NCI-H510A (cell line): ENCODE results near the gene GMCL1.
A peak's percentile ranks its signal among the peaks of the same experiment; 100 is the strongest.
"Not testable (repeated sequence)": the region's sequence is repeated elsewhere in the genome, so short reads cannot be mapped to it uniquely, and the experiment has no call there.

Source experiments
- DNase-seq: peaks from one replicate; lab custom pipeline; 2025; lab: John Stamatoyannopoulos, UW

GMCL1 gene

GRCh38 chr2:69848186-69848790, 18.8 kb downstream of the GMCL1 start:
- DNase-seq: no peak

DNA sequence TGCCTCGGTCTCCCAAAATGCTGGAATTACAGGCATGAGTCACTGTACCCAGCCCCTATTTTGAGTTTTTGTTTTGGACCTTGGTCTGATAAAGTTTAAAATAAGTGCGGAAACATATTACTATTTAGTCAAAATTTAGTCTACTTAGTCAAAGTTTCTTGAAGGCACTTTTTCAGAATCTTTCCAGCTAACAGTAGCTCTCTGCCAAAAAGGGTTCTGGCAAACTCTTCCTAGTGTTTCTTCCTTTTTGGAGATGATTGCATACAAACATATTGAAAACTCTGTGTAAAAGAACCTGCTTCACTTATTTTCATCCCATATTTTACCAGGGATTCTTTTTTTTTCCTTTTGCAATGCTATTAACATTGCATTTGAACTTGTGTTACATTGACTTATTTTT, 28.8 kb downstream of the GMCL1 start:
- no peak for DNase-seq

DNA sequence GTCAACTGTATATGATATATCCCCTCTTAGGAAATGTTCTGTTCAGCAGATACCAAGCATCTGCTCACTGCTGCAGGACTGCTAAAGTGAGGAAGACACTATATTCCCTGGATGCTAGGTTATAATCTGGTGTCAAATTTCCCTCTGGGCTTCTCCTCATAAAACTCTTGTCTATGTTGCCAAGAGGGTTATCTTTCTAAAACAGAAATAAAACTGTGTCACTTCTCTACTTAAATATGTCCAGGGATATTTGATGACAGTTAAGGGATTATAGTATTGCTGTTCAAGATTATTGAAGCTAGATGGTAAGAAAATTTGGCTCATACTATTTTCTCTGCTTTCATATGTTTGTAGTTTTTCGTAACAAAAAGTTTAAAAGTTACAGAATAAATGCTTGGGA, 33.8 kb downstream of the GMCL1 start:
- no peak for DNase-seq

DNA sequence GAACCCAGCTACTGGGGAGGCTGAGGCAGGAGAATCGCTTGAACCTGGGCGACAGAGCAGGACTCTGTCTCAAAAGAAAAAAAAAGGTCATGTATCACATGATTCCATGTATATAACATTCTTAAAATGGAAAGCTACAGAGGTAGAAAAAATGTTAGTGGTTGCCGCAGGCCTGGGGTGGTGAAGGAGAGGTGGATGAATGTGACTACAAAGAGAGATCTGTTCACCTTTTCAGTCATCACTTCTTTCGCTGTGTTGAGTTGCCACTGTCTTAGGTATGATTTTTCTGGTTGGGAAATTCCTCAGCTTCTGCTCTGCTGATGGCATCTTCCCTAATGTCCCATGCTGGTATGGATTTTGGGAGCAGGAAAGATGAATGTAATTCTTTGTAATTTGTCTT, 59.0 kb downstream of the GMCL1 start:
- DNase-seq: no peak

- DNase-seq: no peak
Measured at GRCh38 chr2:69889302-69889701, 59.8 kb downstream of the GMCL1 start.

- DNase-seq: no peak
Measured at GRCh38 chr2:69890881-69891280, 61.4 kb downstream of the GMCL1 start.

DNA sequence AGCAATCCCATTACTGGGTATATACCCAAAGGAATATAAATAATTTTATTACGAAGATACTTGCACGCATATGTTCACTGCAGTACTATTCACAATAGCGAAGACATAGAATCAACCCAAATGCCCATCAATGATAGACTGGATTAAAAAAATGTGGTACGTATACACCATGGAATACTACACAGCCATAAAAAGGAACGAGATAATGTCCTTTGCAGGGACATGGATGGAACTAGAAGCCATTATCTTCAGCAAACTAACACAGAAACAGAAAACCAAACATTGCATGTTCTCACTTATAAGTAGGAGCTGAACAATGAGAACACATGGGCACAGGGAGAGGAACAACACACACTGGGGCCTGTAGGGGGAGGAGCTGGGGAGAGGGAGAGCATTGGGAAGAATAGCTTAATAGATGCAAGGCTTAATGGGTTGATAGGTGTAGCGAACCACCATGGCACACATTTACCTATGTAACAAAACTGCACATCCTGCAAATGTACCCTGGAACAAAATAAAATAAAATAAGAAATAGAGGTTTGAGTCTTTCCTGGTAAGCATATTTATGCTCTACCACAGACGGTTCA, 63.5 kb downstream of the GMCL1 start:
- DNase-seq: not testable (repeated sequence)

GRCh38 chr2:69893684-69894551, 64.5 kb downstream of the GMCL1 start, which contains the start of gene SNRNP27:
TSS of gene SNRNP27 (plus strand) at chr2:69893956. CDS start at chr2:69893985, 29 bp downstream.
- DNase-seq: peak; percentile 56

GRCh38 chr2:69894737-69895136, 65.3 kb downstream of the GMCL1 start:
- not testable (repeated sequence) for DNase-seq

GRCh38 chr2:69902213-69902922, 72.9 kb downstream of the GMCL1 start:
- no peak for DNase-seq

DNA sequence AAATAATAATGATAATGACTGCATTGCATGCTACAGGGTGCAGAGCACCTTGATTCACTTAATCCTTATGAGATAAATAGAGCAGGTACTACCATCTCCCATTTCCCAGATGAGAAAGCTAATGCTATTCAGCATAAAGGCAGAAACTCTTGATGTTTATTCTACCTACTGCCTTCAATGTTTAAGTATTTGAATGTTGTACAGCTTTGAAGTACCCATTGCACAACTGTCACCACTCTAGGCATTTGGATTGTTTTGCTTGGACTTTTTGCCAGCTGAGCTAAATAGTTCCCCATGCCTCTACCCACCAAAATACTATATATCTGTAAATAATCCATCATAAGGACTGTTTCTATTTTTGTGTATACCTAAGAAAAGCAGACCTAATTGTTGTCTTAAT, 77.8 kb downstream of the GMCL1 start:
- DNase-seq: no peak

DNA sequence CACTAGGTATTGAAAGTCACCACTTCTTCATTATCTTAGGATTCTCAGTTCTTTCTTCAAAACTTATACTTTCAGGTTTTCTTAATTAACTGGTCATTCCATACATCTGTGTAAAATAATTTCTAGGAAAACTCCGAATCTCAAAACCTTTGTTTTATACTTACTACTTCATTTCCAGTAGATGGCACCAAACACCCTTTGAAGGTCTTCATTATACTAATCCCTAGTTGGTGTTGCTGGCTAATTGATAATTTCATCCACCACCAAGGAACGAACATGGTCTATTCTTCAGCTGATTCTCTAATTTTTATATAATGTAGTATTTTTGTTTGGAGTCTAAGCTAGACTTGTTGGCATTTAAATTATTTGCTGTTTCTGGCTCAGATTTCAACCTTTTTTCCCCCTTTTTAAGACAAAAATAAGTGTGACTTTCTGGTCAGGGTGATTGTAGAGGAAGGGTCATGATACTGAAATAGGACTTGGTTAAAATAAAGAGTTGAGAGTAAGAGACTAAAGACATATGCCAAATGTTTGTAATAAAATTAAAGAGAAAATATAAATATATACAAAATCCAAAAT, 82.6 kb downstream of the GMCL1 start:
- peak; percentile 5 for DNase-seq

- DNase-seq: peak; percentile 100
Measured at GRCh38 chr2:69914164-69914949, 84.9 kb downstream of the GMCL1 start.

DNA sequence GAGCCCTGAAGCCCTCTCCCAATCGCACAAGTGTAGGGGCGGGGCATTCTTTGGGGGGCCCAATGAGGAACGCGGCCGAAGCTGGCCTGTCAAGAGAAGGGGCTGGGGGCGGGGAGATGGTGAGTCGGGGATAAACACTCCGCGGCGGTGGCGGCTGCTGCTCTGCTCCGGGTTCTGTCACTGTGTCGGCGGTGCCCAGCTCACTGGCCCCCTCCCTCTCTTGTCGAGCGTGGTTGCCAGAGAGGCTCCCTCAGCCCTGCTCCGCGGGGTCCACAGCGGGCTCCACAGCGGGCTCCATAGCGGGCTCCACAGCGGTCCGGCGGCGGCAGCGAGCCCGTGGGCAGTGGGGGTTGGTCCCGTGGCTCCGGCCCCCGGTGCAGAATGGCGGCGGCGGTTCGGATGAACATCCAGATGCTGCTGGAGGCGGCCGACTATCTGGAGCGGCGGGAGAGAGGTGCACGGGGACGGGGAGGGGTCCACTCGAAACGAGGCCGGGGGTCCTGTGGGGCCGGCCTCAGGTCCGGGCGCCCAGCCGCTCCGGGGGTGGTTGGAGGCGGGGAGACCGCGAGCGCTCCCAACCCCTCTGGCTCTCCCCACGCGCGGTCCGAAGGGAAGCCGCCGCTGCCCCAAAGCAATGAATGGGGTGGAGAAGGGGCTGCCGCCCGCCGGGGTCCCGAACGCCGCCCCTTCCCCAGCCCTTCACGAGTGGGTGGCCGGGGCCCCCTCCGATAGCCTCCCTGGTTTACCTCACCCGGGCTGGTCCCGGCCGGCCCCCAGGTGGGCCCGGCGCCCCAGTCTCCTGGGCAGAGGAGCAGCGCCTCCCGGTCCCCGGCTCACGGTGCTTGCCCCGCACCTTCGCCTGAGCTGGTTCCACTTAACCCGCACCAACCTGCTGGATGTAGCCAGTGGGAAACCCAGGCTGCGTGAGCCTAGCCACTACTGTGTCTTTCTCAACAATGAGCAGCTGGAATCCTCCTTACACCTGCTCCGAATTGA, 85.8 kb downstream of the GMCL1 start, which contains the start of gene MXD1:
Gene MXD1 (plus strand): TSS at position 160 of the 996 bp plus-strand sequence. CDS start 222 bp downstream, at position 382.
- peak; percentile 8 for DNase-seq

GRCh38 chr2:69916106-69916505, 86.6 kb downstream of the GMCL1 start:
- no peak for DNase-seq

GRCh38 chr2:69917852-69918251, 88.4 kb downstream of the GMCL1 start:
- no peak for DNase-seq

GRCh38 chr2:69918401-69918800, 88.9 kb downstream of the GMCL1 start:
- DNase-seq: no peak

DNA sequence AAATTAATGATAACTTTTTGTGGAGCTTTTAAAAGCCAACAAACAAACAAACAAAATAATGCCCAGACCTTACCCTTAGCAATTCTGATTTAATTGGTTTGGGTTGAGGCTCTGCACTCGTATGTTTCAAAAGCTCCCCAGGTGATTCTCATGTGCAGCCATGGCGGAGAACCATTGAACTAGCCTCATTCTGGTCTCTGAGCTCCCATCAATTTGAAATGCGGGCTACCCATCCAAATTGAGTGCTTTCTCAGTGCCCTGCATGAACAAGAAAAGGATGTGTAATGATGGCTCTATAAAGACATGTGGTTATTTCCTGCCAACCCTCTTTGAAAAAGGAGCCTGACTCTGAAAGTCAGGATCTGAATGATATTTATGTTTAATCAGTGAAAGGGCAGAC, 93.7 kb downstream of the GMCL1 start:
- no peak for DNase-seq

GRCh38 chr2:69926849-69927515, 97.5 kb downstream of the GMCL1 start:
- DNase-seq: no peak
